NT2/D1 (cell line): Measurements from ENCODE around the gene MRPS23.

Experiments
- DNase-seq: peaks from one replicate; pipeline ENCODE4 v3.0.0-alpha.2; 2011; ENCODE audit warnings: low read depth, low spot score
- H3K27me3 ChIP-seq: 2 replicates; pipeline ENCODE4 v1.6.0; 2011; ENCODE audit warnings: mild to moderate bottlenecking; ENCODE audit not compliant: insufficient read length, insufficient read depth
- H3K36me3 ChIP-seq: 2 replicates; pipeline ENCODE4 v1.6.1; 2011; ENCODE audit warnings: mild to moderate bottlenecking, low read length, mixed read lengths; ENCODE audit not compliant: insufficient read depth, insufficient read length
- H3K4me1 ChIP-seq: 2 replicates; pipeline ENCODE4 v1.5.1; 2011; ENCODE audit not compliant: insufficient read depth, insufficient read length
- H3K4me3 ChIP-seq: 2 replicates; pipeline ENCODE4 v1.5.1; 2011; ENCODE audit warnings: low read depth; ENCODE audit not compliant: insufficient read length
- H3K9ac ChIP-seq: 2 replicates; pipeline ENCODE4 v1.6.0; 2011; ENCODE audit warnings: low read depth; ENCODE audit not compliant: insufficient read length
- H3K9me3 ChIP-seq: 2 replicates; pipeline ENCODE4 v1.5.1; 2011; ENCODE audit warnings: mild to moderate bottlenecking, low read length; ENCODE audit not compliant: insufficient read depth
- SUZ12 ChIP-seq: IDR thresholded peaks from 2 replicates; pipeline ENCODE4 v1.6.1; 2011; ENCODE audit not compliant: insufficient read length, insufficient read depth; ENCODE audit errors: extremely low read depth
- YY1 ChIP-seq: IDR thresholded peaks from 2 replicates; pipeline ENCODE4 v1.6.1; 2011; ENCODE audit not compliant: insufficient read length, insufficient read depth
- ZNF274 ChIP-seq: IDR thresholded peaks from 2 replicates; pipeline ENCODE4 v1.6.1; 2011; ENCODE audit warnings: mild to moderate bottlenecking, low read depth, low read length

The MRPS23 gene

GRCh38 chr17:57872536-57872935 is 22.7 kb upstream of the MRPS23 start:
- H3K36me3 ChIP-seq, result peaks cover 54% of the 10 kb centered on the region
- no peaks in the 10 kb centered on the region for H3K27me3 ChIP-seq
- H3K4me3 ChIP-seq, result no peak overlapping the region
- DNase-seq, result no peak
- TF ChIP-seq ZNF274 (no peak), SUZ12 (no peak), YY1 (no peak)
- H3K9ac ChIP-seq, result no peak overlapping the region
- no peaks in the 10 kb centered on the region for H3K9me3 ChIP-seq
- H3K4me1 ChIP-seq, result peaks cover 51% of the 10 kb centered on the region

- H3K4me3 ChIP-seq, result no peak overlapping the region
- no peak for TF ChIP-seq YY1
- no peak for DNase-seq
- peaks cover 49% of the 10 kb centered on the region for H3K4me1 ChIP-seq
- H3K9ac ChIP-seq, result peak overlapping the region; percentile 13
- H3K36me3 ChIP-seq, result peaks cover 61% of the 10 kb centered on the region
- no peaks in the 10 kb centered on the region for H3K9me3 ChIP-seq
- H3K27me3 ChIP-seq, result no peaks in the 10 kb centered on the region
These were observed 22.0 kb upstream of the MRPS23 start for GRCh38 chr17:57871863-57872262.

- H3K27me3 ChIP-seq, result no peaks in the 10 kb centered on the region
- TF ChIP-seq ZNF274 (no peak), SUZ12 (no peak), YY1 (no peak)
- H3K9ac ChIP-seq, result peak overlapping the region; percentile 34
- peaks cover 42% of the 10 kb centered on the region for H3K4me1 ChIP-seq
- no peak overlapping the region for H3K4me3 ChIP-seq
- peaks cover 63% of the 10 kb centered on the region for H3K36me3 ChIP-seq
- DNase-seq, result no peak
- H3K9me3 ChIP-seq, result no peaks in the 10 kb centered on the region
These were observed 21.3 kb upstream of the MRPS23 start for GRCh38 chr17:57871155-57871554.

GRCh38 chr17:57870283-57870635 is 20.4 kb upstream of the MRPS23 start:
- Histone ChIP-seq H3K27me3 (no peaks in the 10 kb centered on the region), H3K4me1 (peaks cover 37% of the 10 kb centered on the region), H3K9ac (no peak overlapping the region), H3K9me3 (no peaks in the 10 kb centered on the region), H3K4me3 (no peak overlapping the region), H3K36me3 (peaks cover 69% of the 10 kb centered on the region)
- TF ChIP-seq YY1, result no peak
- no peak for TF ChIP-seq SUZ12
- DNase-seq, result no peak

- H3K9me3 ChIP-seq, result no peaks in the 10 kb centered on the region
- no peak overlapping the region for H3K9ac ChIP-seq
- peaks cover 37% of the 10 kb centered on the region for H3K4me1 ChIP-seq
- TF ChIP-seq ZNF274, result no peak
- no peak for TF ChIP-seq YY1
- TF ChIP-seq SUZ12, result no peak
- no peak for DNase-seq
- H3K27me3 ChIP-seq, result no peaks in the 10 kb centered on the region
- H3K36me3 ChIP-seq, result peaks cover 72% of the 10 kb centered on the region
- no peak overlapping the region for H3K4me3 ChIP-seq
These were observed 19.9 kb upstream of the MRPS23 start for GRCh38 chr17:57869617-57870282.

GRCh38 chr17:57868910-57869616 is 19.2 kb upstream of the MRPS23 start:
- TF ChIP-seq YY1 (no peak), ZNF274 (no peak), SUZ12 (no peak)
- H3K9me3 ChIP-seq, result no peaks in the 10 kb centered on the region
- no peaks in the 10 kb centered on the region for H3K27me3 ChIP-seq
- peaks cover 37% of the 10 kb centered on the region for H3K4me1 ChIP-seq
- H3K36me3 ChIP-seq, result peaks cover 77% of the 10 kb centered on the region
- peak overlapping the region; percentile 66 for H3K9ac ChIP-seq
- DNase-seq, result no peak
- H3K4me3 ChIP-seq, result no peak overlapping the region

- Histone ChIP-seq H3K9ac (peak overlapping the region; percentile 66), H3K4me1 (peaks cover 36% of the 10 kb centered on the region)
These were observed 18.4 kb upstream of the MRPS23 start for GRCh38 chr17:57868007-57868909.

More at GRCh38 chr17:57868007-57868909, 18.4 kb upstream of the MRPS23 start:
- DNase-seq, result no peak
- no peaks in the 10 kb centered on the region for H3K9me3 ChIP-seq
- no peak overlapping the region for H3K4me3 ChIP-seq
- TF ChIP-seq SUZ12 (no peak), ZNF274 (no peak), YY1 (no peak)
- no peaks in the 10 kb centered on the region for H3K27me3 ChIP-seq
- H3K36me3 ChIP-seq, result peaks cover 71% of the 10 kb centered on the region
